HEK293T (cell line): Measurements from ENCODE around the gene FEM1B.
"Not testable (repeated sequence)": the region's sequence is repeated elsewhere in the genome, so short reads cannot be mapped to it uniquely, and the experiment has no call there.

Experiments used
- ARNT ChIP-seq: fragments of 450-650 bp; IDR thresholded peaks from 2 replicates; pipeline ENCODE4 v1.6.1; 2017; ENCODE audit warnings: mild to moderate bottlenecking
- CTBP1 ChIP-seq: fragments of 450-650 bp; IDR thresholded peaks from 2 replicates; pipeline ENCODE4 v1.6.1; 2016; ENCODE audit warnings: borderline replicate concordance
- ELF4 ChIP-seq: fragments of 450-650 bp; IDR thresholded peaks from 2 replicates; pipeline ENCODE4 v1.6.1; 2017; ENCODE audit warnings: antibody characterized with exemption
- FOXK2 ChIP-seq: fragments of 450-650 bp; IDR thresholded peaks from 2 replicates; pipeline ENCODE4 v1.6.1; 2016; ENCODE audit warnings: mild to moderate bottlenecking
- TARDBP ChIP-seq: fragments of 450-650 bp; IDR thresholded peaks from 2 replicates; pipeline ENCODE4 v1.6.1; 2016

DNA sequence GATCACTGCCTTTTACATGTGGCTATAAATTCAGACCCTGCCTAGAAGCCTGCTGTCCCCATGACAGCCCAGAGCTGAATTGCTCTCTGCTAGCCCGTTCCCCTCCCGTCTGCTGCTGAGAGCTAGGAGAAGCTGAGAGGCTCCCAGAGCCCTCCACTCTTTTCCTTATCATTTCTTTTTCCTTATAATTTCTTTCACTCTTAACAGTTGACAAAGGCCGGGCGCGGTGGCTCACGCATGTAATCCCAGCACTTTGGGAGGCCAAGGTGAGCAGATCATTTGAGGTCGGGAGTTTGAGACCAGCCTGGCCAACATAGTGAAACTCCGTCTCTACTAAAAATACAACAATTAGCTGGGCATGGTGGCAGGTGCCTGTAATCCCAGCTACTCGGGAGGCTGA lies 43.0 kb upstream of the FEM1B start:
- not testable (repeated sequence) for TF ChIP-seq TARDBP, ELF4, FOXK2, ARNT, CTBP1
